VCaP (cell line): ENCODE results near the gene MS4A10.

Experiments used
- H3K27ac ChIP-seq: fragments of 450-650 bp; 2 replicates; pipeline ENCODE4 v1.5.1; 2017
- TF ChIP-seq, protein P1 (sequence below): fragments of 450-650 bp; conservative IDR thresholded peaks from 2 replicates; pipeline ENCODE4 v1.5.1; 2017; ENCODE audit warnings: mild to moderate bottlenecking, moderate library complexity

Gene MS4A10

DNA sequence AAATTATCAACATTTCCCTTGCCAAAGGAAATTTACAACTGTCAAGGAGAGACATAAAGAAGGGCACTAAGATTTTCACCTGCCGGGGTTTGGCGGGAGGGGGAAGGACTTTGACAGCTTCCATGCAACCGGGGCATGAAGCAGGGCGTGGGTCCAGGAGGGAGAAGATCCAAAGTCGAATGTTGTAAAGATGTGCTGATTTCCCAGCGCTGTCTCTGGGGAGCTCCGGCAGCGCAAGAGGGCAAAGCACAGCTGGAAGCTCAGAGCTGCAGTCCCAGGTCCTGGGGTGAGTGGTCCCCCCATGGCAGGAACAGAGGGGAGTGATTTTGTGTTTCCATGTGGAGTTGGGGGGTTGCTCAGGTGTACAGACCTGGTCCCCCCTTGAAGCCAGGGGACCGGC is at the start of gene MS4A10:
Gene MS4A10, plus strand, starts transcription at position 198 of the 400 bp plus-strand sequence. CDS start 5,003 bp downstream, outside the sequence.
- H3K27ac ChIP-seq, result no peak within 1 kb of the TSS
- TF ChIP-seq, protein P1, sequence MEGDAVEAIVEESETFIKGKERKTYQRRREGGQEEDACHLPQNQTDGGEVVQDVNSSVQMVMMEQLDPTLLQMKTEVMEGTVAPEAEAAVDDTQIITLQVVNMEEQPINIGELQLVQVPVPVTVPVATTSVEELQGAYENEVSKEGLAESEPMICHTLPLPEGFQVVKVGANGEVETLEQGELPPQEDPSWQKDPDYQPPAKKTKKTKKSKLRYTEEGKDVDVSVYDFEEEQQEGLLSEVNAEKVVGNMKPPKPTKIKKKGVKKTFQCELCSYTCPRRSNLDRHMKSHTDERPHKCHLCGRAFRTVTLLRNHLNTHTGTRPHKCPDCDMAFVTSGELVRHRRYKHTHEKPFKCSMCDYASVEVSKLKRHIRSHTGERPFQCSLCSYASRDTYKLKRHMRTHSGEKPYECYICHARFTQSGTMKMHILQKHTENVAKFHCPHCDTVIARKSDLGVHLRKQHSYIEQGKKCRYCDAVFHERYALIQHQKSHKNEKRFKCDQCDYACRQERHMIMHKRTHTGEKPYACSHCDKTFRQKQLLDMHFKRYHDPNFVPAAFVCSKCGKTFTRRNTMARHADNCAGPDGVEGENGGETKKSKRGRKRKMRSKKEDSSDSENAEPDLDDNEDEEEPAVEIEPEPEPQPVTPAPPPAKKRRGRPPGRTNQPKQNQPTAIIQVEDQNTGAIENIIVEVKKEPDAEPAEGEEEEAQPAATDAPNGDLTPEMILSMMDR, result no peak

DNA sequence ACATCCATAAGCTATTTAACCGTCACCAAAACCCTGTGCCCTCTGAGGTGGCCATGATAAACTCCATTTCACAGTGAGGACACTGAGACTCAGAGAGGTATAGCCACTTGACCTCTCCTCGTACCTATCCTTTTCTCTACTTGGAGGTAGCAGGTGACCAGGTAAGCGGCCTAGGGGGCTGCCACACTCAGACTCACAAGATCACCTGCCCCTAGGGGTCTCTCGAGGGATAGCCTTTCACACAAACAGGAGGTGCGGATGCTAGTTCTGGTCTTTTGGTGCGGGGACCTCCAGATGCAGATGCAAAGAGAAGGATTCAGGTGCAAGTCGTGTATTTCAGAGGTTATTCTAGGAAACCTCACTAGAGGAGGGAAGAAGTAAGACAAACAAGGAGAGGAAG is 46.0 kb upstream of the MS4A10 start:
- TF ChIP-seq, protein P1, result no peak

DNA sequence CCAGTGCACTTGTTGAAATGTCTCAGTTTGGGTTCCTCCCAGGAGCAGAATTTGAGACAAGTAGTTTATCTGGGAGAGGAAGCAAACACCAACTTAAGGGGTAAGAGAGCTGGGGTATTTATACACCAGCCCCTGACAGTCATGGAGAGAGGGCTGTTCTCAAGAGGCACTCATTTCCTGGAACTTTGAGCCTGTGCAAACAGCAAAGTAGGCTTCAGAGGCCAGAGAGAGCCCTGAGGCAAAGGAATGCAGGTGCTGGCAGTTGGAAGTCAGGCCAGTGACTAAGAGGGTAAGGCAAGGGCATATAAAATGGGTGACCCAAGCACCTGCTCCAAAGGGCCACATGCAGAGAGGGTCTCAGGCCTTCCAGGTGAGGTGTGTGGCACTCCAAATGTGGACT is 44.6 kb upstream of the MS4A10 start:
- TF ChIP-seq, protein P1, result no peak
- no peak overlapping the region for H3K27ac ChIP-seq

More for the DNA sequence above, 46.0 kb upstream of the MS4A10 start:
- H3K27ac ChIP-seq, result no peak overlapping the region

DNA sequence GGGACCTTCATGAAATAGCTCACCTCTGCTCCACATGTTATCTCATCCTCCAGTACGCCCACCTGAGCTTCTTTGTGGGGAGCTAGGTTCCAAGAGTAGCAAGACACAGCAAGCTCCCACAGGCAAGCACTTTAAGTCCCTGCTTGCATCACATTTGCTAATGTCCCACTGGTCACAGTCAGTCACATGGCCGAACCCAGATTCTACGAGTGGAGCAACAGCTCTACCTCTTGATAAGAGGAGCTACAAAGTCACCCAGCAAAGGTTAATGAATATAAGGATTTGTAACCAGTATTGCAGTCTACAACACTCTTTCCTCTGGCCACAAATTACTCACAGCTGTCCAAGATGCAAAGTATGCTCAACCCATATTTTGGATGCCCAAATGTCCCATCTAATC is 43.7 kb upstream of the MS4A10 start:
- H3K27ac ChIP-seq, result no peak overlapping the region
- TF ChIP-seq, protein P1, result no peak

DNA sequence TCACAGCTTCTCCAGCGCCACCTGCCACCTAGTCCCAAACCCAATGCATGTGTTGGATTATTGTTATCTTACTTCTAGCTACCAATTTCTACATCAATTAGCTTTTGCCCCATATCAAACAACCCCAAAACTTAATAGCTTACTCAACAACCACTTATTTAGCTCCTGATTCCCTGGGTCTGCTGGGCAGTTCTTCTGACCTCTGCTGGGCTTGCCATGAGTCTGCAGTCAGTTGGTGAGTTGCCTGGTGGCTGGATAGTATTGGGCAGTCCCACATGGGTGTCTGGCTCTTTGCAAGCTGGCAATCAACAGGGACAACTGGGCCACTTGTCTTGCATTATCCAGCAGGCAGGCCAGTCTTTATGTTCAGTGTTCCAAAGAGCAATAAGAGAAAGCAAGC is 42.1 kb upstream of the MS4A10 start:
- TF ChIP-seq, protein P1, result no peak
- no peak overlapping the region for H3K27ac ChIP-seq

DNA sequence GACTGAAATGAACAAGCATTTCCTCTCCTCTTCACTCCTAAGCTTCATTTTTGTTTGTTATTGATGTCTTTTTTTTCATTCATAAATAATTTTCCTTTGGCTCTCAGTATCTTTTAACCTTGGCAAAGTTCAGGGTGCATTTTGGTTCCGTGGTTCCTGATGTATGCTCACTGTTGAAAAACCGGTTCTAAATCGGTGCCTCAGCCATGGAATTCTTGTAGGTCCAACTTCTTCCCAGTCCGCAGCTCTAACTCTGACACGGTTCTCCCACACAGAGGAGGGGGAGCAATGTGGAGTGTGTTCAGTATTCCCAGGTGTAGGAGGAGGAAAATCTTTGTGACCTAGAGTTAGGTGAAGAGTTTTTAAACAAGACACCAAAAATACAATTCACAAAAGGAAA is 41.0 kb upstream of the MS4A10 start:
- H3K27ac ChIP-seq, result no peak overlapping the region
- TF ChIP-seq, protein P1, result no peak

DNA sequence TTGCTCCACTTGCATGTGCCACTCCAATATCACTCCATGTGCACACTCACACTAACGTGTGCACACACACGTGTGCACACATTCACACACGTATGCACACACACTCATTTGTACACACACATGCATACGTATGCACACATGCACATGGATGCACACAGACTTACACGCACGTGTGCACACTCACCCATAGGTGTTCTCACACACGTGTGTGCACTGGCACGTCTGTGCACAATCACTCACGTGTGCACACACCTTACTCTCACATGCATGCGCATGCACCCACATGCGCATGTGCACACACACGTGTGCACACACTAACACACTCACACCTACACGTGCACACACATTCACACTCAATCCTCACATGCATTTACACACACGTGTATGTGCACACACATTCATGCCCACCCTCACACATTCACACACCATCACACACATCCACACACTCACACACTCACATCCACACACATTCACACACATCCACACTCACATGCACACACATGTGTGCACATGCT is 37.7 kb upstream of the MS4A10 start:
- H3K27ac ChIP-seq, result no peak overlapping the region
- TF ChIP-seq, protein P1, result no peak
